Keratinocyte (primary cell): Measurements from ENCODE around the gene CHP1. TPM values are rescaled to one million over a fixed set of nuclear protein-coding genes. Genes with fewer than 3 reads are reported as not detected.

Experiments used
- DNase-seq: peaks from one replicate; pipeline ENCODE4 v3.0.0-alpha.2; 2011; ENCODE audit warnings: low read depth, missing footprints, low spot score
- FAIRE-seq: peaks from 2 replicates; lab custom pipeline; 2011; peaks lifted over from hg19 to GRCh38; lab: Jason Lieb, UNC
- H2AFZ ChIP-seq: 2 replicates; pipeline ENCODE4 v1.6.0; 2012; ENCODE audit warnings: low read length, control low read depth, inconsistent platforms; ENCODE audit not compliant: control insufficient read depth
- H3K27ac ChIP-seq: 2 replicates; pipeline ENCODE4 v1.5.1; 2011; ENCODE audit warnings: low read length; ENCODE audit not compliant: control insufficient read depth, insufficient read depth
- H3K27me3 ChIP-seq: 3 replicates; pipeline ENCODE4 v1.6.0; 2011; ENCODE audit warnings: low read length; ENCODE audit not compliant: control insufficient read depth, insufficient read depth; ENCODE audit errors: extremely low read depth
- H3K36me3 ChIP-seq, 2 experiments: 2 replicates in 1 of 2; 3 replicates in 1 of 2; pipeline ENCODE4 v1.5.1; 2011; ENCODE audit warnings: low read length in 2 of 2, mild to moderate bottlenecking in 1 of 2; ENCODE audit not compliant: control insufficient read depth in 2 of 2, insufficient read depth in 2 of 2; ENCODE audit errors: extremely low read depth in 1 of 2
- H3K4me1 ChIP-seq: 3 replicates; pipeline ENCODE4 v1.5.1; 2011; ENCODE audit warnings: low read length; ENCODE audit not compliant: control insufficient read depth, insufficient read depth; ENCODE audit errors: extremely low read depth
- H3K4me2 ChIP-seq: 3 replicates; pipeline ENCODE4 v1.6.0; 2011; ENCODE audit warnings: low read depth, low read length; ENCODE audit not compliant: control insufficient read depth, insufficient read depth; ENCODE audit errors: extremely low read depth
- H3K4me3 ChIP-seq, 3 experiments: fragments of 200-600 bp in 1 of 3; sonication (generic) in 1 of 3; 2 replicates in 2 of 3; 3 replicates in 1 of 3; pipeline ENCODE4 v1.5.1; 2011 to 2016; ENCODE audit warnings: low read length in 3 of 3, mild to moderate bottlenecking in 3 of 3, control low read depth in 2 of 3, inconsistent platforms in 1 of 3, low read depth in 1 of 3, mixed read lengths in 1 of 3, mixed run types in 1 of 3, moderate library complexity in 1 of 3; ENCODE audit not compliant: control insufficient read depth in 2 of 3, insufficient read depth in 2 of 3; ENCODE audit errors: extremely low read depth in 1 of 3
- H3K79me2 ChIP-seq: 2 replicates; pipeline ENCODE4 v1.6.0; 2012; ENCODE audit warnings: low read length; ENCODE audit not compliant: control insufficient read depth, insufficient read depth
- H3K9ac ChIP-seq: 3 replicates; pipeline ENCODE4 v1.6.0; 2011; ENCODE audit warnings: low read length; ENCODE audit not compliant: control insufficient read depth, insufficient read depth; ENCODE audit errors: extremely low read depth
- H3K9me1 ChIP-seq: 3 replicates; pipeline ENCODE4 v1.6.0; 2011; ENCODE audit warnings: low read length; ENCODE audit not compliant: control insufficient read depth, insufficient read depth; ENCODE audit errors: extremely low read depth
- H3K9me3 ChIP-seq: 2 replicates; pipeline ENCODE4 v1.5.1; 2012; ENCODE audit warnings: low read depth, low read length; ENCODE audit not compliant: control insufficient read depth
- H4K20me1 ChIP-seq: 3 replicates; pipeline ENCODE4 v1.6.0; 2011; ENCODE audit warnings: low read length; ENCODE audit not compliant: control insufficient read depth, insufficient read depth; ENCODE audit errors: extremely low read depth
- CTCF ChIP-seq, 3 experiments: IDR thresholded peaks in 1 of 3; conservative IDR thresholded peaks in 1 of 3; optimal IDR thresholded peaks in 1 of 3; 2 replicates in 2 of 3; 3 replicates in 1 of 3; pipeline versions ENCODE3 to v1.5.1; 2011; ENCODE audit warnings: low read length in 3 of 3, mild to moderate bottlenecking in 3 of 3, moderate library complexity in 2 of 3, control low read depth in 1 of 3, inconsistent platforms in 1 of 3; ENCODE audit not compliant: insufficient read depth in 2 of 3; ENCODE audit errors: extremely low read depth in 1 of 3
- EZH2 ChIP-seq: IDR thresholded peaks from one replicate; pipeline ENCODE4 v1.6.1; 2012; ENCODE audit warnings: inconsistent platforms, mild to moderate bottlenecking, low read length, moderate library complexity
- dilution Hi-C: fragments of 300-500 bp; cut with MboI; formaldehyde crosslinking; loops from one replicate; pipeline ENCODE4 v1.7.0; 2020; ENCODE audit warnings: low sequenced_read_pairs; ENCODE audit not compliant: extremely low pct_ligation_motif_present
- polyA plus RNA-seq, 5 experiments: library from polyadenylated mRNA; depleted of rRNA in 3 of 5; stranded (reverse) in 3 of 5; stranded (forward) in 1 of 5; unstranded in 1 of 5; fragments of >200 nt; gene quantifications; 1 replicate in 1 of 5; 2 replicates in 3 of 5; 3 replicates in 1 of 5; pipeline versions ENCODE4 v1.2.1 to v1.2.3, GENCODE V29; 2011 to 2012; ENCODE audit warnings: missing spikeins in 2 of 5, low read depth in 1 of 5, low replicate concordance in 1 of 5

The CHP1 gene
- polyA plus RNA-seq, 1 donor (not counting 4 experiments of a cell fraction or from before 2014, with no cell fraction given) = 98.5 TPM

- H2AFZ ChIP-seq = no peak overlapping the region
- no peaks in the 10 kb centered on the region for H3K27me3 ChIP-seq
- FAIRE-seq (peak; percentile 36), DNase-seq (no peak)
- dilution Hi-C loops = no loop called here
- H3K9ac ChIP-seq = no peak overlapping the region
- no peak overlapping the region for H3K27ac ChIP-seq
- TF ChIP-seq EZH2 (no peak), CTCF (optimal IDR thresholded peaks at IDR 0.05 in 1 of 3, IDR thresholded peaks at IDR 0.05 in 1 of 3, conservative IDR thresholded peaks at IDR 0.05 in 1 of 3; ENCODE audit: extremely low read depth in 1 of 3, insufficient read depth in 2 of 3, low read length in 3 of 3) (no peak)
- H3K9me3 ChIP-seq = no peaks in the 10 kb centered on the region
- no peak overlapping the region for H3K4me3 ChIP-seq
- no peaks in the 10 kb centered on the region for H3K36me3 ChIP-seq
- H3K79me2 ChIP-seq = no peaks in the 10 kb centered on the region
- no peaks in the 10 kb centered on the region for H3K9me1 ChIP-seq
- no peak overlapping the region for H3K4me2 ChIP-seq
- H4K20me1 ChIP-seq = no peaks in the 10 kb centered on the region
- no peaks in the 10 kb centered on the region for H3K4me1 ChIP-seq
Observed at GRCh38 chr15:41323611-41324010, 92.5 kb downstream of the CHP1 start.

GRCh38 chr15:41331281-41331680, 100.2 kb downstream of the CHP1 start:
- H3K27me3 ChIP-seq = no peaks in the 10 kb centered on the region
- peak overlapping the region; percentile 92 for H3K9ac ChIP-seq
- no peaks in the 10 kb centered on the region for H3K9me1 ChIP-seq
- dilution Hi-C loops = no loop called here
- H3K4me3 ChIP-seq = peak overlapping the region in 2 of 3 experiments; percentile 94 to 95
- peak overlapping the region; percentile 93 for H3K4me2 ChIP-seq
- H3K9me3 ChIP-seq = no peaks in the 10 kb centered on the region
- TF ChIP-seq CTCF (optimal IDR thresholded peaks at IDR 0.05 in 1 of 3, IDR thresholded peaks at IDR 0.05 in 1 of 3, conservative IDR thresholded peaks at IDR 0.05 in 1 of 3; ENCODE audit: extremely low read depth in 1 of 3, insufficient read depth in 2 of 3, low read length in 3 of 3) = no peak
- no peak for TF ChIP-seq EZH2
- peak overlapping the region; percentile 100 for H2AFZ ChIP-seq
- no peaks in the 10 kb centered on the region for H3K36me3 ChIP-seq
- H4K20me1 ChIP-seq = no peaks in the 10 kb centered on the region
- peaks cover 26% of the 10 kb centered on the region for H3K79me2 ChIP-seq
- FAIRE-seq = no peak
- peak overlapping the region; percentile 80 for H3K27ac ChIP-seq
- peaks cover 17% of the 10 kb centered on the region for H3K4me1 ChIP-seq
- DNase-seq = no peak

Other genes starting within 250 kb of the CHP1 start
- 6.7 to 10.3 TPM (median 8.0 TPM) in 3 replicates for gene INO80, start 115.0 kb upstream of the CHP1 start, polyA plus RNA-seq
- gene EXD1, start 511 bp upstream of the CHP1 start, polyA plus RNA-seq = 0.02 to 0.17 TPM (median 0.16 TPM) in 3 replicates
- gene OIP5, start 101.3 kb downstream of the CHP1 start, polyA plus RNA-seq = 1.9 to 9.8 TPM (median 6.7 TPM) in 3 replicates
- gene NUSAP1, start 101.6 kb downstream of the CHP1 start, polyA plus RNA-seq = 8.4 to 39.5 TPM (median 38.4 TPM) in 3 replicates
- gene NDUFAF1, start 171.2 kb downstream of the CHP1 start, polyA plus RNA-seq = 27.4 to 36.7 TPM (median 30.3 TPM) in 3 replicates
- 24.2 to 30.5 TPM (median 28.5 TPM) in 3 replicates for gene RTF1, start 185.8 kb downstream of the CHP1 start, polyA plus RNA-seq